GM18511 (cell line): ENCODE data around the gene TNC.
"Not testable (repeated sequence)": the region's sequence is repeated elsewhere in the genome, so short reads cannot be mapped to it uniquely, and the experiment has no call there.

Experiments used
- ATAC-seq: cut with Tn5 transposase; IDR thresholded peaks from one replicate; pipeline ENCODE4 v1.9.1; 2021; ENCODE audit warnings: mild to moderate bottlenecking, moderate library complexity; ENCODE audit not compliant: unreplicated experiment

The TNC gene

DNA sequence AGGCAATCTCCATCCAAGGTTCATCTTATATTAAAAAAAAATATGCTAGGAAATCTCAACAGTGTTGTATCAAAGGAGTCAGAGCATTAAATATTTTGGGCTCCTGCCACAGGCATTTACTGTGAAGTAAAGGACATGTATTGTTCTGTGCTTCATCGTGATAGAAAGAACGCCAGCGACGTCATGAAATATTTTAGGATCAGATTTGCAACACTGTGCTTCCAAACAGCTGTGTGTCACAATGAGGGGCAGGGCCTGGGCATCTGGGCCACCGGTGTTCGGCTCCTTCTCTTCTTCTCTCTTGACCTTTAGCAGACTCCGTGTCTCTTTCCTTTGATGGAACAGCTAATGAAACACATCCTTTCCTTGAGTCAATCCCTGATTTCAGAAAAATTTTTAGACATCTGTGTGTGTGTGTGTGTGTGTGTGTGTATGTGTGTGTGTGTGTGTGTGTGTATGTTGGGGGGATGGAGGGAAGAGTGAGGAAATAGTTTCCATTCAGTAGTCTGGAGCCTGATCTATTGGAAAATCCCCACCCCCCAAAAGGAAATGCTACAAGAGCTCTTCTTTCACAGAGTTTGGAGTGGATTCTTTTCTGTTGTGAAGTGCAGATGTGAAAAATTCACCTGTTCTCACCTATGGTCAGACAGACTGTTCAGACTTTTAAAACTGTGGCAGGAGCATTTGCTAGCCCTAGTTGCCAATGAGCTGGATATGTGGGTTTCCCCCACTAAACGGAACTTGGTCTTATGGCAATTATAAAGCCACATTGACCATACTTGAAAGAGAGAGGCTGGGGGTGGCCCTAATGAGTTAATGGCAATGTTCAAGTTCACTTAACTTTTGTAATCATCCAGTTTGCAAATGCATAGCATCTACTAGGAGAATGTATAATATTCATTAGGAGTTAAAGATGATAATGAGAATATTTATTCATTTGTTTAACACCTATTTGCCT lies 18.1 kb upstream of the TNC start:
- no peak for ATAC-seq

GRCh38 chr9:115134941-115135340 lies 17.0 kb upstream of the TNC start:
- ATAC-seq: no peak

DNA sequence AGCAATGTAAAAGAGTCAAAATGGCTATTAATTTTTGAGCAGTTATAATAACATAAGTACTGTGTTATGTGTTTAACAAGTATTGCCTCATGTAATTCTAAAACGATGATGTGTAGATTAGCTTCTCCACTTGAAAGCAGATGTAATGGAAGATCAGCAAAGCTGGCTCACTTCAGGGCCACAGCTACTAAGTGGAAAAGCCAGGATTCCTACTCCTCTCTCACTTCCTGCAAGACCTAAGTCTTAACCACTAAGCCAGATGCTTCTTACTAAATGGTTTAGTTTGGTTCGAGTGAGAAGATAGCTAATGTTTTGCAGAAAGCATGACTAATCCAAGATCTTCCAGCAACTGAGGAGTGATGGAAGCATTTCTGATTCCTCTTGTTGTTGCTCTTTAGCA lies 15.7 kb upstream of the TNC start:
- ATAC-seq: no peak

DNA sequence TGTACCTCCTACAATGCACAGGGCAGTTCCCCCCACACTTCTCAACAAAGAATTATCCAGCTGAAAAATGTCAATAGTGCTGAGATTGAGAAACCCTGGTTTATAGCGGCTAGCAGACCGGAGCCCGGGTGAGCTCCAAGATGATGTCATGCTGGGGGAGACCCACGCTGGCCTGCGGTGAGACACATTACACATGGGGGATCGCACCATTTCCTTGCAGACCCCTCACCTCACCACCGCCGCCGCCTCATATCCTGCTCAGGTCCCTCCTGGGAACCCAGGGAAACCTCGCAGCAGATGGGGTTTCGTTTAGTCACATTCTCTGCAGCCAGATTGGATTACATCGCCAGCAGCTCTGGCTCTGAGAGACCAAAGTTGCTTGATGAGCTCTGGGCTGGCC lies 14.7 kb upstream of the TNC start:
- no peak for ATAC-seq

- ATAC-seq: no peak
These were observed 12.2 kb upstream of the TNC start for GRCh38 chr9:115130176-115130575.

DNA sequence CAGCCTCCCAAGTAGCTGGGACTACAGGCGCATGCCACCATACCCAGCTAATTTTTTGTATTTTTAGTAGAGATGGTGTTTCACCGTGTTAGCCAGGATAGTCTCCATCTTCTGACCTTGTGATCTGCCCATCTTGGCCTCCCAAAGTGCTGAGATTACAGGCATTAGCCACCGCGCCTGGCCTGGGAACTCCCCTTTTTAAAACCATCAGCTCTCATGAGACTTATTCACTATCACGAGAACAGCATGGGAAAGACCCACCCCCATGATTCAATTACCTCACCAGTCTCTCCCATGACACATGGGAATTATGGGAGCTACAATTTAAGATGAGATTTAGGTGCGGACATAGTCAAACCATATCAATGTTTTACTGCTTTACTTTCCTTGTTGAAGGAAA lies 10.8 kb upstream of the TNC start:
- ATAC-seq: not testable (repeated sequence)

- ATAC-seq: no peak
These were observed 9.3 kb upstream of the TNC start for GRCh38 chr9:115127191-115127817.

GRCh38 chr9:115126404-115126803 lies 8.4 kb upstream of the TNC start:
- ATAC-seq: no peak

DNA sequence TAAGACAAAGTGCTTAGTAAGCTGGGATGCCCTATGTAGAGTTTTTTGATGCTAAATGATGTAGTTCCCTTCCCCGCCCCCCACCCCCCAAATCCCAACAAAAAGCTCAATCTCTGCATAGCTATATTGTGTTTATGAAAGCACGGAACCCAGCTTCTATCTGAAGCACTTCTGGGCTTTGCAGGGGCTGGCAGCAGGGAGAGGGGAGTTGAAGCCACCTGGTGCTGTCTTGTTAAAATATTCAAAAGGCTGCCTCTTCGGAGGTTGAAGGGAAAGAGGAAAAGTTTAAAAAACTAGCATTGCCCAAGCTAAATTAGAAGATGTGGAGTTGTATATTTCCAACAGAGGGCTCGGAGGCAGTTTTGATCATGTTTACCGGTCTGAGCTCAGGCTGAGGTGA lies 5.0 kb upstream of the TNC start:
- ATAC-seq: no peak

DNA sequence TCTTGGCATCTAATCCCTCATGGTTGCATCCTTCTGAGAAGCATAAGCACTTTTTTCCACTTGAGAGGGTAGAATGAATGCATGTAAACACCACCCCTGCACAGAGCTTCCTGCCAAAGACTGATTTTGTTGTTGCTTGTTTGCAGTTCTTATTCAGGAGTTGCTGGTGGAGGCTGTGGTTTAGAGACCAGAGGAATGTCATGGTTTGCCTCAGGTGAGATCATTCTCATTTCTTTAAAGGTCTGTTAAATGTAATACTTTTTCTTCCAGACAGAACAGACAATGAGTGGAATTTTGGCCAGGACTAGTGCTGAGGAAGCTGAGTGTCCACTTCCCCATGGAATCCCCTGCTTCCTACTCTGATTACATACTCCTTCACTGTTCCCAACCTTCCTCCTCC lies 3.2 kb upstream of the TNC start:
- no peak for ATAC-seq

GRCh38 chr9:115118879-115119218 lies 892 bp upstream of the TNC start:
- no peak for ATAC-seq

GRCh38 chr9:115116421-115117284 lies 1.3 kb downstream of the TNC start:
- ATAC-seq: no peak

DNA sequence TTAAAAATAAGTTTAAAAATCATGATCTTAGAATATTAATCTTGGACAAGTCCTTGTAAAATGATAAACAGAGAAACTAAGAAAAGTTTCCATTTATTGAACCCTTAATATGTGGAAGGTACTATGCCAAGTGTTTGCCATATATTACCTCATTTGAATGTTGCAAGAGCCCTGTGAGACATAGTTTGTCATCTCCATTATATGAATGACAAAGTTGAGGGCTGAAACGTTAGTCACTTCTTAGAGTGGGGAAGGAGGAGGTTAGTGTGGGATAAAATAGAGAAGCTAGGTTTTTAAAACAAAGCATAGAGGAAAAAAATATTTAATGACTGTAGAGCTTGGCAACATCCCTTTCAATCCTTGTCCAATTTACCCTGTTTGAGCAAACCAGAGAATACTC lies 2.0 kb downstream of the TNC start:
- no peak for ATAC-seq

- no peak for ATAC-seq
These were observed 2.7 kb downstream of the TNC start for GRCh38 chr9:115115117-115115880.

DNA sequence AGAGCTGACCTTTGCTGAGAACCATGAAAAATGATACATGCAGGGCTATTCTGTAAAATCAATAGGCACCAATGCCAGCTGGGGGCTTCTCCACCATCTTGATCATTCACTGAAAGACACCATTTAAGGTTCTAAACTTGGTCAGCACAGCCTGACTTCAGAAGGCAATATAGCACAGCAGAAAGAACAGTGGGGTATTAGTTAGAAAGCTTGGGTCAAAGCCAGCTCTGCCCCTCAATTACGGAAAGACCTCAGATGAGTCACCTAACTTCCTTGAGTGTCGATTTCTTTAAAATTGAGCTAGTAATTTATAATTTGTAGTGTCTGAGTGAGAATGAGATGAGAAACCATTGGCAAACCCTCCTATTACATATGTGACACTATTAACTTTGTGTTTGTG lies 3.4 kb downstream of the TNC start:
- no peak for ATAC-seq

DNA sequence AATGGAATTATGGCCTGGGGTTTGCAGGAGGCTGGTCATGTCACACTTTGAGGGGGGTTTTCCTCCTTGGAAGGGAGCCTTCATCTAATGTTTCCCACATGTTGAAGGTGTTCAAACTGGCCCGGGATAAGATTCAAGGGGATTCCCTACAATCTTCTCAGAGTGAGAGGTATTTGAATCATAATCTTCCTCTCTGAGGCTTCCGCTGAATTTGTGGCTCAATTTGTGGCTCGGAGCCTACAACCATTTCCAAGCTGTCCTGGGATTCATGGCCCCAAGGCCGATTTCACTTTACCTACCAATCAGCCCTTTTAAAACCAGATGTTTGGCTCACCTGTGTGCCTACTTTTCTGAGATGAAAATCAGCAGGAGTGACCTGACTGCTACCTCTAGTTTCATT lies 3.9 kb downstream of the TNC start:
- no peak for ATAC-seq

- no peak for ATAC-seq
These were observed 6.1 kb downstream of the TNC start for GRCh38 chr9:115111874-115112273.

GRCh38 chr9:115109486-115109885 lies 8.5 kb downstream of the TNC start:
- ATAC-seq: no peak

DNA sequence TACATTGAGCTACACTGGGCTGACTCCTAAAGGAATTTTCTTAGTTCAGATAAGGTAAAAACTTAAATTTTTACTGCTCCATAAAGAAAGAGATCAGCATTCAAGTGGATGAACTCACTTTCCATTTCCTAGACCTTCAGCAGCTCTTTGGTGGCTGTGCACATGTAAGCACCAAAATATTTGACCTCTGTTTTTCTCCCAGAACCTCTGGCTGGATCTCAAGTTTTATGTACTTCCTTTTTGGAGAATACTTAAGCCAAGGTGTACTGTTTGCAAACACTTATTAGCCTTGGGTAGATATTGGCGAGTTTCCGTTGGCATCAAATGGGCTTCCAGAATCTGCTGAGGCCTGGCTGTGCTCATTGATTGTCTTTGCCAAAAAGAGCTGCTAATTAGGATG lies 10.3 kb downstream of the TNC start:
- no peak for ATAC-seq

DNA sequence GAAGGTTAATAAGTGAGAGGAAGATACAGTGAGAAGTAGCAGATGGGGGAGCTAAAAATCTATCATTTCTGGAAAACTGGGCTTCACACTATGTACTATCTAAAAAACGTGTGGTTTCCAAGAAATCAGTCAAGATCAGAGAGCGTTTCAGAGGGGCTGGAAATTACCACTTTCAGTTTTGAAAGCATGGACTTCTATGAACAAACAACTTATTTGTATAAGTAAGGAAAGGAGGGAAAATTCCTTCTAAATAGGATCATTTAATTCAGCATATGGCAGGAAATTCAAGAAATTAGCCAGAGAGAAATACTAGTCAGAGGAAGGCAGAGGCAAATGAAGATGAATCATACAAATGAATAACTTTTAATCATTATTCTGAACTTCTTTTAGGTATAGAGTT lies 11.3 kb downstream of the TNC start:
- ATAC-seq: no peak

- no peak for ATAC-seq
These were observed 12.0 kb downstream of the TNC start for GRCh38 chr9:115106001-115106400.
